Mesendoderm (in vitro differentiated cells): ENCODE data around the gene RELB.

ENCODE experiments used
- DNase-seq: peaks from one replicate; pipeline ENCODE4 v3.0.0; 2013
- H2AK5ac ChIP-seq: 2 replicates; pipeline ENCODE4 v1.6.1; 2013; ENCODE audit warnings: low read length, inconsistent platforms
- H2BK120ac ChIP-seq: 2 replicates; pipeline ENCODE4 v1.6.1; 2013; ENCODE audit warnings: low read depth, mild to moderate bottlenecking, low read length, moderate library complexity, mixed read lengths
- H2BK15ac ChIP-seq: replicated peaks from 2 replicates; pipeline ENCODE4 v1.6.1; 2013; ENCODE audit warnings: low read depth, mild to moderate bottlenecking, moderate library complexity
- H2BK5ac ChIP-seq: 2 replicates; pipeline ENCODE4 v1.6.1; 2013; ENCODE audit warnings: low read length, inconsistent platforms
- H3K18ac ChIP-seq: 2 replicates; pipeline ENCODE4 v1.6.1; 2013; ENCODE audit warnings: mild to moderate bottlenecking, low read length, mixed read lengths
- H3K23ac ChIP-seq: one replicate; pipeline ENCODE4 v1.6.1; 2013; ENCODE audit warnings: low read length
- H3K27ac ChIP-seq: 2 replicates; pipeline ENCODE4 v1.5.1; 2013; ENCODE audit warnings: low read depth, mild to moderate bottlenecking, inconsistent platforms, low read length, moderate library complexity
- H3K27me3 ChIP-seq: 2 replicates; pipeline ENCODE4 v1.6.1; 2013; ENCODE audit warnings: low read length, control low read depth, mild to moderate bottlenecking, inconsistent platforms; ENCODE audit not compliant: insufficient read depth, poor library complexity
- H3K36me3 ChIP-seq: 2 replicates; pipeline ENCODE4 v1.6.1; 2013; ENCODE audit warnings: low read length, inconsistent platforms; ENCODE audit not compliant: control insufficient read depth, insufficient read depth
- H3K4ac ChIP-seq: one replicate; pipeline ENCODE4 v1.6.1; 2013; ENCODE audit warnings: low read depth, mild to moderate bottlenecking, low read length, moderate library complexity
- H3K4me1 ChIP-seq: 2 replicates; pipeline ENCODE4 v1.6.1; 2013; ENCODE audit warnings: low read depth, low read length, inconsistent platforms; ENCODE audit not compliant: control insufficient read depth
- H3K4me2 ChIP-seq: 2 replicates; pipeline ENCODE4 v1.6.1; 2013; ENCODE audit warnings: low read length
- H3K4me3 ChIP-seq: 2 replicates; pipeline ENCODE4 v1.5.1; 2013; ENCODE audit warnings: mild to moderate bottlenecking, low read length
- H3K56ac ChIP-seq: one replicate; pipeline ENCODE4 v1.6.1; 2013; ENCODE audit warnings: low read length
- H3K79me1 ChIP-seq: 2 replicates; pipeline ENCODE4 v1.6.1; 2013; ENCODE audit warnings: low read length, inconsistent platforms
- H3K79me2 ChIP-seq: 2 replicates; pipeline ENCODE4 v1.6.1; 2013; ENCODE audit warnings: mild to moderate bottlenecking, low read length; ENCODE audit not compliant: control insufficient read depth, insufficient read depth
- H3K9ac ChIP-seq: 2 replicates; pipeline ENCODE4 v1.6.1; 2013; ENCODE audit warnings: low read length, inconsistent platforms
- H4K5ac ChIP-seq: one replicate; pipeline ENCODE4 v1.6.1; 2013; ENCODE audit warnings: low read length
- H4K8ac ChIP-seq: one replicate; pipeline ENCODE4 v1.6.1; 2013; ENCODE audit warnings: low read depth, mild to moderate bottlenecking, control low read depth, low read length, moderate library complexity
- WGBS: extraction: QIAGEN DNeasy Blood & Tissue Kit; methylation state at CpG from one replicate; pipeline ENCODE4 v1.1.7; 2013; ENCODE audit warnings: low lambda C conversion rate, missing lambda C conversion rate; ENCODE audit not compliant: insufficient coverage; ENCODE audit errors: extremely low coverage; 5-methylcytosine and 5-hydroxymethylcytosine counted together

Gene RELB

GRCh38 chr19:45016388-45017314, 15.4 kb downstream of the RELB start:
- Histone ChIP-seq H3K4me3 (no peak overlapping the region), H3K23ac (no peak overlapping the region), H2BK15ac (no peak overlapping the region), H2AK5ac (no peak overlapping the region), H2BK120ac (no peak overlapping the region), H3K36me3 (no peaks in the 10 kb centered on the region), H3K56ac (no peak overlapping the region), H3K9ac (no peak overlapping the region), H2BK5ac (no peak overlapping the region), H3K79me2 (no peaks in the 10 kb centered on the region), H4K5ac (no peak overlapping the region), H3K27ac (no peak overlapping the region), H3K4me2 (no peak overlapping the region), H3K79me1 (no peaks in the 10 kb centered on the region), H3K4ac (no peak overlapping the region), H3K18ac (no peak overlapping the region), H3K27me3 (no peaks in the 10 kb centered on the region), H3K4me1 (no peaks in the 10 kb centered on the region), H4K8ac (no peak overlapping the region)
- peak; percentile 85 for DNase-seq
- no CpG with 5 or more reads among the region's 13 CpGs for WGBS

GRCh38 chr19:45019187-45019586, 17.9 kb downstream of the RELB start:
- no peaks in the 10 kb centered on the region for H3K36me3 ChIP-seq
- no CpG with 5 or more reads among the region's 2 CpGs for WGBS

GRCh38 chr19:45020071-45020470, 18.8 kb downstream of the RELB start:
- no peaks in the 10 kb centered on the region for H3K27me3 ChIP-seq
- H4K8ac ChIP-seq: no peak overlapping the region
- no peaks in the 10 kb centered on the region for H3K79me2 ChIP-seq
- no peak overlapping the region for H3K27ac ChIP-seq
- H2BK5ac ChIP-seq: no peak overlapping the region
- no peaks in the 10 kb centered on the region for H3K79me1 ChIP-seq
- H4K5ac ChIP-seq: no peak overlapping the region
- H3K4me3 ChIP-seq: no peak overlapping the region
- WGBS: no CpG with 5 or more reads among the region's 3 CpGs
- no peak overlapping the region for H2BK15ac ChIP-seq
- no peak overlapping the region for H3K4me2 ChIP-seq
- no peak overlapping the region for H3K23ac ChIP-seq
- no peak overlapping the region for H3K56ac ChIP-seq
- no peaks in the 10 kb centered on the region for H3K36me3 ChIP-seq
- H3K4me1 ChIP-seq: no peaks in the 10 kb centered on the region
- DNase-seq: no peak
- H2AK5ac ChIP-seq: no peak overlapping the region
- no peak overlapping the region for H3K4ac ChIP-seq
- H3K9ac ChIP-seq: no peak overlapping the region
- H3K18ac ChIP-seq: no peak overlapping the region
- H2BK120ac ChIP-seq: no peak overlapping the region

More at GRCh38 chr19:45019187-45019586, 17.9 kb downstream of the RELB start:
- no peak overlapping the region for H3K18ac ChIP-seq
- H3K23ac ChIP-seq: no peak overlapping the region
- H2AK5ac ChIP-seq: no peak overlapping the region
- no peak overlapping the region for H2BK15ac ChIP-seq
- H2BK120ac ChIP-seq: no peak overlapping the region
- H4K8ac ChIP-seq: no peak overlapping the region
- no peak overlapping the region for H3K9ac ChIP-seq
- H3K27ac ChIP-seq: no peak overlapping the region
- no peaks in the 10 kb centered on the region for H3K79me1 ChIP-seq
- no peak overlapping the region for H3K56ac ChIP-seq
- H3K4me3 ChIP-seq: no peak overlapping the region
- DNase-seq: no peak
- H4K5ac ChIP-seq: no peak overlapping the region
- no peak overlapping the region for H2BK5ac ChIP-seq
- no peaks in the 10 kb centered on the region for H3K27me3 ChIP-seq
- no peaks in the 10 kb centered on the region for H3K4me1 ChIP-seq
- no peak overlapping the region for H3K4ac ChIP-seq
- no peaks in the 10 kb centered on the region for H3K79me2 ChIP-seq
- H3K4me2 ChIP-seq: no peak overlapping the region

GRCh38 chr19:45021971-45022370, 20.7 kb downstream of the RELB start:
- no peak overlapping the region for H3K56ac ChIP-seq

GRCh38 chr19:45023048-45023447, 21.8 kb downstream of the RELB start:
- H3K79me1 ChIP-seq: no peaks in the 10 kb centered on the region
- no peak overlapping the region for H2BK5ac ChIP-seq
- no CpG with 5 or more reads among the region's 4 CpGs for WGBS
- no peak overlapping the region for H3K4ac ChIP-seq
- no peak overlapping the region for H3K9ac ChIP-seq
- H3K4me1 ChIP-seq: no peaks in the 10 kb centered on the region
- no peak overlapping the region for H4K5ac ChIP-seq
- no peak overlapping the region for H2BK15ac ChIP-seq
- H4K8ac ChIP-seq: no peak overlapping the region
- no peak overlapping the region for H3K27ac ChIP-seq
- no peak overlapping the region for H2BK120ac ChIP-seq
- H3K56ac ChIP-seq: no peak overlapping the region
- no peak overlapping the region for H3K4me2 ChIP-seq
- no peak for DNase-seq
- no peak overlapping the region for H3K18ac ChIP-seq
- no peak overlapping the region for H2AK5ac ChIP-seq
- H3K27me3 ChIP-seq: no peaks in the 10 kb centered on the region
- H3K23ac ChIP-seq: no peak overlapping the region
- H3K36me3 ChIP-seq: no peaks in the 10 kb centered on the region
- H3K4me3 ChIP-seq: no peak overlapping the region
- no peaks in the 10 kb centered on the region for H3K79me2 ChIP-seq

More at GRCh38 chr19:45021971-45022370, 20.7 kb downstream of the RELB start:
- no peaks in the 10 kb centered on the region for H3K36me3 ChIP-seq
- H3K4me1 ChIP-seq: no peaks in the 10 kb centered on the region
- H2BK120ac ChIP-seq: no peak overlapping the region
- H4K8ac ChIP-seq: no peak overlapping the region
- H4K5ac ChIP-seq: no peak overlapping the region
- no peak overlapping the region for H3K4me2 ChIP-seq
- no peak overlapping the region for H2AK5ac ChIP-seq
- H2BK5ac ChIP-seq: no peak overlapping the region
- no peak overlapping the region for H3K4me3 ChIP-seq
- no peak overlapping the region for H3K9ac ChIP-seq
- H3K4ac ChIP-seq: no peak overlapping the region
- H2BK15ac ChIP-seq: no peak overlapping the region
- DNase-seq: no peak
- WGBS: no CpG with 5 or more reads among the region's 14 CpGs
- no peaks in the 10 kb centered on the region for H3K27me3 ChIP-seq
- no peaks in the 10 kb centered on the region for H3K79me2 ChIP-seq
- H3K23ac ChIP-seq: no peak overlapping the region
- no peaks in the 10 kb centered on the region for H3K79me1 ChIP-seq
- H3K18ac ChIP-seq: no peak overlapping the region
- no peak overlapping the region for H3K27ac ChIP-seq
